ENCODE results near the gene DENND4A. TPM values are rescaled to one million over a fixed set of nuclear protein-coding genes. Genes with fewer than 3 reads are reported as not detected.
A peak's percentile ranks its signal among the peaks of the same experiment; 100 is the strongest.

Gene DENND4A
- total RNA-seq, 2 experiments from 2014 or later = 47.3 to 52.0 TPM

DNA sequence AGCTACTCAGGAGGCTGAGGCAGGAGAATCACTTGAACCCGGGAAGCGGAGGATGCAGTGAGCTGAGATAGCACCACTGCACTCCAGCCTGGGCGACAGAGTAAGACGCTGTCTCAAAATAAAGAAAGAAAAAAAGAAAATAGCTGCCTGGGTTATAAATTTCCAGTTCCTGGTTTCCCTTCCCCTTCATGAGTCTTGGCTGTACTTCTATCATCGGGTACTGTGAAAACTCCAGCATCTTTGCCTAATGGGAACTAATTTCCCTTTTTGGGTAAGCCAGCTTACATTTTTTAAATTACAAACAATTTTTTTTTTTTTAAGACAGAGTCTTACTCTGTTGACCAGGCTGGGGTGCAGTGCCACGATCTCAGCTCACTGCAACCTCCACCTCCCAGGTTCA is 15.0 kb downstream of the DENND4A start:
- Mint-ChIP-seq H3K9me3 (ENCODE audit: low read depth) (no peaks in the 10 kb centered on the region), H3K36me3 (peaks cover 27% of the 10 kb centered on the region), H3K27ac (no peak overlapping the region), H3K27me3 (no peaks in the 10 kb centered on the region), H3K4me1 (peaks cover 38% of the 10 kb centered on the region), H3K4me3 (no peak overlapping the region)
- CTCF ChIA-PET = interaction anchor here (1.2 kb wide), 2 partner anchors 14 to 69 kb away, joined by 3 read pairs; partner anchors contain the start of gene DENND4A
- no peak for DNase-seq
- no peak for ATAC-seq

DNA sequence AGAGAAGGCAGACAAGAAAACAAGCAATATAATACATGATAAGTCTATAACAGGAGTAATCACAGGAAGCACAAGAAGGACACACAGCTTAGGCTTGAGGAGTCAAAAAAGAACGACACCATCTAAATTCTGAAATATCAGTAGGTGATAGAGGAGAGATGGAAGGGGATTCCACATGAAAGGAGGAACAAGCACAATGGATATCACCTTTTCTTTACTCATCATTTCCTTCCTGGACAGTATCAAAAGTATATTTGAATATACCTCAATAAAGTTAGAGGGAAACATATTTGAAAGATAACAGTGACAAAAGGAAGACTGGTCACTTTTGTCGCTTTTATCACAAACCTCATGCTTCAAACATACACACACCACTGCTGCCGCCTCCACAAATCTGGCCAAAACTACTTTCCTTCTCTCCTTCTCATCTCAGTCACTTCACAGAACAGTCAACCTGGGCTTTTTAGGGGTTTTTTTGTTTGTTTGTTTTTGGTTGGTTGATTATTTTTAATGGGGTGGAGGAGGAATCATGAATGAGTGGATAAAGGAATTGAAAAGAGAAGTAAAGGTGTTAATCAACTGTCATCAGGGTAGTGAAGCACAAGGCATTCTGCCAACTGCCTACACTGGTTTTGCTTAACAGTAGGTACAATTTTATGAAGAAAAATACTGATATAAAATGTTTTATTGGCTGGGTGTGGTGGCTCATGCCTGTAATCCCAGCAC is 18.5 kb downstream of the DENND4A start:
- Mint-ChIP-seq H3K4me3 (peak overlapping the region; percentile 9), H3K27me3 (no peaks in the 10 kb centered on the region), H3K4me1 (peaks cover 43% of the 10 kb centered on the region), H3K27ac (peak overlapping the region; percentile 79), H3K36me3 (peaks cover 34% of the 10 kb centered on the region), H3K9me3 (ENCODE audit: low read depth) (no peaks in the 10 kb centered on the region)
- ATAC-seq (peak; percentile 54), DNase-seq (no peak)
- CTCF ChIA-PET = no interaction called here

DNA sequence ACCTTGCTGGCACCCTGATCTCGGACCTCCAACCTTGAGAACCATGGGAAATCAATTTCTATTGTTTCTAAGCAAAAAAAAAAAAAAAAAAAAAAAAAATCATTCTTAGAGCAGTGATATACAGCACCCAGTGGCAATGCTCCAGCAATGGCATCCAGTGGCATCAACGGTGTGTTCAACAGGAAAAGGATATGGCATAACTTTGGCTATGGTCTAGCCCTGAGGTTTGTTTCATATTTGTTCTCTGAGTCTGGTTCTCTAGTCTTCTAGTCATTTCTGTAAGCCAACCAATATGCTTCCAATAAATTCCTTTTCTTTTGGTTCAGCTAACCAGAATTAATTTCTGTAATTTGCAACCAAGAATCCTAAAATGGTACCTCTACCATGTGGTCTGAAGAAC is 19.2 kb downstream of the DENND4A start:
- H3K4me1 Mint-ChIP-seq = peaks cover 43% of the 10 kb centered on the region
- ATAC-seq = peak; percentile 76
- peaks cover 35% of the 10 kb centered on the region for H3K36me3 Mint-ChIP-seq
- no peaks in the 10 kb centered on the region for H3K27me3 Mint-ChIP-seq
- H3K27ac Mint-ChIP-seq = peak overlapping the region; percentile 79
- CTCF ChIA-PET = interaction anchor here (0.7 to 0.9 kb wide), 2 partner anchors 60 to 134 kb away, joined by 4 to 5 read pairs; no protein-coding TSS in a partner anchor
- H3K9me3 Mint-ChIP-seq (ENCODE audit: low read depth) = no peaks in the 10 kb centered on the region
- H3K4me3 Mint-ChIP-seq = peak overlapping the region; percentile 9
- peak; percentile 55 for DNase-seq

DNA sequence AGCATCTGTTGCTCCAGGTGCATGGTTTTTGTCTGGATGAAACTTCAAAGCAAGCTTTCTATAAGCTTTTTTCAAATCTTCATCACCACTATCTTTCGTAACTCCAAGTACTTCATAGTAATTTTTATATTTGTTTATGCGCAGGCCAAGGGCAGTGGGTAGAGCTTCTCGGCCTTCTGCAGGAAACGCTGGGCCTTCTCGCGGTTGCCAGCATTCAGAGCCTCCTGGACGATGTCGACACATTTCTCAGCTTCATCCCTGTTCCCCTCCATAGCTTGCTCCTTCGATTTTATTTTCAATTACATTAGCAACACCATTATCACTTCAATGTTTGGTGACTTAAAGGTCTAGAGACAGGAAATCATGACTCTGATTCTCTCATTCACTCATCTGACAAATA is 20.2 kb downstream of the DENND4A start:
- Mint-ChIP-seq H3K27me3 (no peaks in the 10 kb centered on the region), H3K4me3 (no peak overlapping the region), H3K4me1 (peaks cover 49% of the 10 kb centered on the region), H3K36me3 (peaks cover 43% of the 10 kb centered on the region), H3K27ac (no peak overlapping the region), H3K9me3 (ENCODE audit: low read depth) (no peaks in the 10 kb centered on the region)
- CTCF ChIA-PET = interaction anchor here (0.6 to 0.7 kb wide), 2 partner anchors 9 to 59 kb away, joined by 3 to 4 read pairs; no protein-coding TSS in a partner anchor
- ATAC-seq (no peak), DNase-seq (no peak)

DNA sequence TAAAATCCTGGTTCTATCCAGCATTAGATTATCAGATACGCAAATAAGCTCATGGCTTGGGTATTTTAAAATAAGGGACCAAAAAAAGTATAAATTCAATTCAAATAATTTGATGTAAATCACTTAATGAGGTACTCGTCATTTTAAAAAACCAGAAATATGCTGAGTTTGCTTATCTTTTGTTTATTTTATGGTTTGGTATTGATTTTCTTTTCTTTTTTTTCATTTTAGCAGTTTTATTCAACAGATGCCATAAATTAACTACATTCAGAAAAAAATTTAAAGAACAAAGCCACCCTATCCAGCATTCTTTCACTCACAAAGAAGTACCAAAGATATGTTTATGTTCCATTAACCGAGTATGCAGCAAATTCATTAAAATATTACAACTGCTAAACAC is 22.6 kb downstream of the DENND4A start:
- Mint-ChIP-seq H3K27ac (no peak overlapping the region), H3K4me1 (peaks cover 49% of the 10 kb centered on the region), H3K27me3 (no peaks in the 10 kb centered on the region), H3K36me3 (peaks cover 44% of the 10 kb centered on the region), H3K4me3 (no peak overlapping the region), H3K9me3 (ENCODE audit: low read depth) (no peaks in the 10 kb centered on the region)
- CTCF ChIA-PET = no interaction called here
- DNase-seq = no peak
- ATAC-seq = no peak

DNA sequence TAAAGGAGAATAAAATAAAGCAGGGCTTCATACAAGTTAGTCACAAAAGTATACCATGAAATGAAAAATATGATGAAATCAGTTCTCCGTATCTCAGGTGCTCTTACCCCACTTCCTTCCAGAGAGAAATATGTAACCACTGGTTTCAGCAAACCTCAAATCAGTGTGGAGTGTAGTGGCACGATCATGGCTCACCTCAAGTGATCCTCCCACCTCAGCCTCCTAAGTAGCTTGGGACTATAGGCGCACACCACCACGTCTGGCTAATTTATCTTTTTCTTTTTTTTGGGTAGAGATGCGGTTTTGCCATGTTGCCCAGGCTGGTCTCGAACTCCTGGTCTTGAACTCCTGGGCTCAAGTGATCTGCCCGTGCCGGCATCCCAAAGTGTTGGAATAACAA is 24.2 kb downstream of the DENND4A start:
- Mint-ChIP-seq H3K4me3 (no peak overlapping the region), H3K27ac (no peak overlapping the region), H3K4me1 (peaks cover 44% of the 10 kb centered on the region), H3K9me3 (ENCODE audit: low read depth) (no peaks in the 10 kb centered on the region), H3K36me3 (peaks cover 38% of the 10 kb centered on the region), H3K27me3 (no peaks in the 10 kb centered on the region)
- CTCF ChIA-PET = interaction anchor here (0.6 kb wide), 1 partner anchor 88 kb away, joined by 3 read pairs; no protein-coding TSS in a partner anchor
- peak; percentile 76 for ATAC-seq
- peak; percentile 66 for DNase-seq

DNA sequence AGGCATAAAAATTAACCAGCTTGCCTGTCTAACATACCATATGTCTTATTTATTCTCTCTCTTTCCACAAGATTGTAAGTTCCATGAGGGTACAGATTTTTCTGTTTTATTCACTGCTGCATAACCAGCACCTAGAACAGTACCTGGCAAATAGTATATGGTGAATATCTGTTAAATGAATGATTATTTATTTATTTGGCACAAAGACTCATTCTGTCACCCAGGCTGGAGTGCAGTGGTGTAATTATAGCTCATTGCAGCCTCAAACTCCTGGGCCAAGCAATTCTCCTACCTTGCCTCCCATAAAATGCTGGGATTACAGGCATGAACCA is 24.9 kb downstream of the DENND4A start:
- no peaks in the 10 kb centered on the region for H3K27me3 Mint-ChIP-seq
- H3K36me3 Mint-ChIP-seq = peaks cover 36% of the 10 kb centered on the region
- DNase-seq (no peak), ATAC-seq (no peak)
- CTCF ChIA-PET = interaction anchor here (1.6 kb wide), 1 partner anchor 66 kb away, joined by 5 read pairs; no protein-coding TSS in a partner anchor
- no peak overlapping the region for H3K4me3 Mint-ChIP-seq
- no peaks in the 10 kb centered on the region for H3K9me3 Mint-ChIP-seq (ENCODE audit: low read depth)
- H3K4me1 Mint-ChIP-seq = peaks cover 47% of the 10 kb centered on the region
- no peak overlapping the region for H3K27ac Mint-ChIP-seq

DNA sequence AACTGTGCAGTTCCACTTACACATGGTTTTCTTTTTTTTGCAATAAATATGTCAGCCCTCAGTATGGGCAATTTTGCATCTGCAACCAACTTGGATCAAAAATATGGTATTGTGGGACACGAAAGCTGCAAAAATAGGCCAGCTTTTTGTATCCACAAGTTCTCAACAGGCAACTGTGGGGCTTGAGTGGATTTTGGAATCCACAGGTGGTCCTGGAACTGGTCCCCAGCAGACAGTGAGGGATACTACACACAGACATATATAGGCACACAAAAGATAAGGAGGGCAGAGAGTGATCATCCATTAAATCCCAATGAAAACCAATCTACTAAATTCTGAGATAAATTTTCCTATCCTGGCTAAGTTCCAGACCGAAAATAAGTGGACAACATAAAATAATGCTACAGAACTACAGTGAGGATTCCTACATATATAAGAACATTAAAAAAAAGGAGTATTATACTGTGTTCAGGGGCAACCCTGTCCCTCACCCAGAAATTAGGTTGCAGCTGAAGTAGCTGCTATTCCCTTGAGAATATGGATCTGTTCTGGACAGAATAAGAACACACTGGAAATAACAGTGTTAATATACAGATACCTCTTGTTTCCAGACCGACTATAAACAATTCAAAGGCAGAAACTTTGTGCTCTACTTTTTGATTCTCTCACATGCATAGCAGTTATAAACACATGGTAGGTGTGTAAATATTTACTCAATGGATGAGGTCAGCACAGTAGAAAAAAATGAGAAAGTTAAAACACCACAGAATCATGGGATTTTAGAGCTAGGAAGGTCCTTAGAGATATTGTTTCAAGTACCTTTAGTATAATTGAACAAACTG is 25.4 kb downstream of the DENND4A start:
- Mint-ChIP-seq H3K36me3 (peaks cover 32% of the 10 kb centered on the region), H3K27me3 (no peaks in the 10 kb centered on the region), H3K4me3 (no peak overlapping the region), H3K4me1 (peaks cover 48% of the 10 kb centered on the region), H3K9me3 (ENCODE audit: low read depth) (no peaks in the 10 kb centered on the region), H3K27ac (no peak overlapping the region)
- ATAC-seq (no peak), DNase-seq (no peak)
- CTCF ChIA-PET = interaction anchor here (0.6 to 1.6 kb wide), 3 partner anchors 12 to 67 kb away, joined by 3 to 5 read pairs (median 4); no protein-coding TSS in a partner anchor

DNA sequence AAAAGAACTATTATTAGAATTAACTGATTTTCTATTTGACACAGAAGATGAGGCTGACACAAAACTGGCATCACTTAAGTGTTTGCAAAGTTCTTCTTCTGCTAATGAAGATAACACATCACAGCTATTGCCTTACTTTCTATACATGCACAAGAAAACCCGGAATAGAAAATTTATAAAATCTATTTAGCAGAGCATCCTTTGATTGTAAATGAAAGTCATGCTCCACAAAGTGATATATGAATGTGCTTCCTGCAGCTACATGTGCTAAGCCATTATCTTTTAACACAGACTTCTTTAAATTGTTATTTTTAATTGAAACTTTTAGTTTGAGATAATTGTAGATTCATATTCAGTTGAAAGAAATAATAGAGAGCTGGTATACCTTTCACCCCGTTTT is 27.0 kb downstream of the DENND4A start:
- no peaks in the 10 kb centered on the region for H3K27me3 Mint-ChIP-seq
- ATAC-seq (no peak), DNase-seq (no peak)
- H3K4me1 Mint-ChIP-seq = peaks cover 55% of the 10 kb centered on the region
- no peaks in the 10 kb centered on the region for H3K9me3 Mint-ChIP-seq (ENCODE audit: low read depth)
- H3K36me3 Mint-ChIP-seq = peaks cover 27% of the 10 kb centered on the region
- H3K4me3 Mint-ChIP-seq = no peak overlapping the region
- H3K27ac Mint-ChIP-seq = no peak overlapping the region
- CTCF ChIA-PET = no interaction called here

DNA sequence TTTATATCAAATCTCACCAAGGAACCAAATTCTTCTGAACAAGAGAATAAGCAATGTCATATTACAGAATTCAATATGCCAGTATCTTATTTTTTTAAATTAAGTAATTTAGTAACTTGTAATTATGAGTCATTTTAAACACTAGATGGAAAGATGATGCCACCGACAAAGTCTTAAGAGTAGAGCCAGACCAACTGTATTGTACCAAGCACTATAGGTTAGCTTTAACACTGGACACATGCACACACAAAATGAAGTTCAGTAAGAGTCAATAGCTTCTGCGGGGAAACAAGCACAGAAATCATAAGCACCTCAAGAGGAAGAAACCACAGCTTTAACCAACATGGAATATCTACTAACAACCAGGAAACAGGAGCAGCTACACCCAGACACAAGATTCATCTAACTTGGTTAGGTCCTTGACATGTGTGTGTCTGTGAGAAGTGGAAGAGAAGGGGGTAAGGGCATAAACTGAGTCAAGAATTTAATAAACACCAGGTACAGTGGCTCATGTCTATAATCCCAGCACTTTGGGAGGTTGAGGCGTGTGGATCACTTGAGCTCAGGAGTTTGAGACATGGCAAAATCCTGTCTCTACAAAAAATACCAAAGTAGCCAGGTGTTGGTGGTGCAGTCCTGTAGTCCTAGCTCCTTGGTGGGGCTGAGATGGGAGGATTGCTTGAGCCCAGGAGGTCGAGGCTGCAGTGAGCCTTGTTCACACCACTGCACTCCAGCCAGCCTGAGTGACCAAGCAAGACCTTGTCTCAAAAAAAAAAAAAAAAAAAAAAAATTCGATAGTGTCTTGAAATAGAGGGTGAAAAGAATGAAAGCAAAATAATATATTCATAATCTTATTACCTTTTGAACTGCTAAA is 28.9 kb downstream of the DENND4A start:
- no peaks in the 10 kb centered on the region for H3K9me3 Mint-ChIP-seq (ENCODE audit: low read depth)
- peaks cover 48% of the 10 kb centered on the region for H3K4me1 Mint-ChIP-seq
- CTCF ChIA-PET = interaction anchor here (0.6 kb wide), 1 partner anchor 9 kb away, joined by 3 read pairs; no protein-coding TSS in a partner anchor
- H3K27ac Mint-ChIP-seq = peak overlapping the region; percentile 60
- no peaks in the 10 kb centered on the region for H3K27me3 Mint-ChIP-seq
- DNase-seq (no peak), ATAC-seq (peak; percentile 54)
- no peak overlapping the region for H3K4me3 Mint-ChIP-seq
- peaks cover 35% of the 10 kb centered on the region for H3K36me3 Mint-ChIP-seq

DNA sequence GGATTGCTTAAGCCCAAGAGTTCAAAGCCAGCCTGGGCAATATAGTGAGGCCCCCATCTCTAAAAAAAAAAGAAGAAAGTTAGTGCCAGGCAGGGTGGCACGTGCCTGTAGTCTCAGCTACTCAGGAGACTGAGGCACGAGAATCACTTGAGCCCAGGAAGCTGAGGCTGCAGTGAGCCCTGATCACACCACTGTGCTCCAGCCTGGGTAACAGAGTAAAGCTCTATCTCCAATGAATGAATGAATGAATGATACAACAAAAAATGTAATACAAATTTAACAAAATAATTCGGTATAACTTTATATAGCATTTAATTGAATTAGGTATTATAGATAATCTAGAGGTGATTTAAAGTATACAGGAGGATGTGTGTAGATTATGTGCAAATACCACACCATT is 29.7 kb downstream of the DENND4A start:
- CTCF ChIA-PET = no interaction called here

DNA sequence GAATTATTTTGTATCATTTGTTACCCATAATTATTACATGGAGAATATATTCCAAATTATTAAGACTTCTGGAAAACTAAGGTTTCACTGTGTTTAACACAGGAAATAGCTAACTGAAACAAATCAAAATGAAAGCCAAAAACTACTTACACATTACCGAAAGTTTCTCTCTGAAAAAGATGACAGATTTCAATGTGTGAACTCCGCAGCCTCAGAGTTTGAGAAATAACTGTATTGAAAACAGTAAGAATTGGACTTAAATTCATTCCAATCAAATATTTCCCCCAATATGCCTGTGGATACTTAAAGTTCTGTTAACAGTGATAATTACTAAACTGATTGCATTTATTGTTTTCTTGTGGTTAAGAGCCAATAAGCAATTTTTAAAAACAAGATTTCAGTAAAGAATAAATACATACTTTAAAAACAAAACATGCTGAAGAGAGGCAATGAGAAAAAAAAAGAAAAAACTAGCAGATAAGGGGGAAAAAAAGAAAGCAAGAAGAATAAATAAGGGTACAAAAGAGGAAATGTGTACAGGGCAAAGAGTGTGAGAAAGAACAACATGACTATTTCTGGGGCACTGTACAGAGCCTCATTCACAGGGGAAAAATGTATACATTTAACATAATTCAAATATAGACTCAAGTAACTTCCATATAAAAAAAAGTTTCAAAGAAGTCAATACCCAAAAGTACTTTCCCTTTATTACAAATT is 30.7 kb downstream of the DENND4A start:
- Mint-ChIP-seq H3K4me3 (peak overlapping the region; percentile 58), H3K9me3 (ENCODE audit: low read depth) (no peaks in the 10 kb centered on the region), H3K4me1 (peaks cover 34% of the 10 kb centered on the region), H3K36me3 (peaks cover 27% of the 10 kb centered on the region), H3K27ac (peak overlapping the region; percentile 91), H3K27me3 (no peaks in the 10 kb centered on the region)
- ATAC-seq = peak; percentile 57
- CTCF ChIA-PET = interaction anchor here (0.7 to 1.8 kb wide), 7 partner anchors 20 to 150 kb away, joined by 3 to 5 read pairs (median 3); partner anchors contain the start of gene INTS14
- DNase-seq = no peak

More for the DNA sequence above, 29.7 kb downstream of the DENND4A start:
- Mint-ChIP-seq H3K36me3 (peaks cover 32% of the 10 kb centered on the region), H3K27ac (peak overlapping the region; percentile 91), H3K4me3 (no peak overlapping the region), H3K4me1 (peaks cover 42% of the 10 kb centered on the region), H3K9me3 (ENCODE audit: low read depth) (no peaks in the 10 kb centered on the region), H3K27me3 (no peaks in the 10 kb centered on the region)
- ATAC-seq = no peak
- DNase-seq = no peak

Measured in activated CD8-positive, alpha-beta memory T cell treated with anti-CD3 and anti-CD28 coated beads, Interleukin-2, amount 10 ng/mL, durations not matched to agents 7 days and 5 days (primary cell).